GM15510 (cell line): ENCODE data around the gene BTG4.

Experiments used
- POLR2A ChIP-seq: IDR thresholded peaks from 3 replicates; pipeline ENCODE4 v1.6.1; 2011; ENCODE audit warnings: borderline replicate concordance; ENCODE audit not compliant: insufficient read length; ENCODE audit errors: extremely low read depth

The BTG4 gene

DNA sequence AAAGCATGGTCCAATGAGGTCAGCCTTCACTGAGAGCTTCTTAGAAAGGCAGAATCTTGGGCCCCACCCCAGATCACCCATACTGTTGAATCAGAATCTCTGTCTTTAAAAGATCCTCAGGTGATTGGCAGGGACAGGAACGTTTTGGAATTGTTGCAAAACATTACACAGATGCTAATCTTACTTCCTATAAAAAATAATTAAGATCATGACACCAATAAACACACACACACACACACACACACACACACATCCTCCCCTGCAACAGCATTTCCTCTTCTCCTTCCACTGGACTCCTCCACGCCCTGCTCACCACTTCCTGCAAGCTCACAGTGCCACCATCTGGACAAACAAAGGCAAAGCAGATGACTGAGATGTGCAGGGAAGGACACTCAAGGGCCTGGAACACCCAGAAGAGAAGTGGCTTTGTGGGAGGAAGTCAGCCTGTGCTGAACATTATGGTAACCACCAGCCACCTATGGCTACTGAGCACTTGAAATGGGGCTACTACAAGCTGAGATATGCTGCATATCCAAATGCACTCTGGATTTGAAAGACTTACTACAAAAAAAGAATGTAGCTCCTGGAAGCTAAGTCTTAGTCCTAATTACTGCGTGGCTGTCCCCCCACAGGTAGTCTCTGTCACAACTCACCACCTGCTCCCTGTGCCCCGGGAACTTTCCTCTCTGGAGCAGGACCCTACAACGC, 65.6 kb downstream of the BTG4 start:
- TF ChIP-seq POLR2A, result no peak

- TF ChIP-seq POLR2A, result no peak
Observed at GRCh38 chr11:111445586-111445985, 66.6 kb downstream of the BTG4 start.
